Activated naive CD8-positive, alpha-beta T cell treated with anti-CD3 and anti-CD28 coated beads, Interleukin-2, amount 50 U/mL, for 24 hours (primary cell): ENCODE measurements around the gene C14orf180.
"Not testable (repeated sequence)": the region's sequence is repeated elsewhere in the genome, so short reads cannot be mapped to it uniquely, and the experiment has no call there.

ENCODE experiments used
- ATAC-seq: fragments of 150-1000 bp; cut with Tn5 transposase; one replicate; pipeline ENCODE4 v1.10.0; 2021
- DNase-seq: peaks from one replicate; pipeline ENCODE4 v3.0.0; 2021
- H3K27ac Mint-ChIP-seq: one replicate; pipeline ENCODE4 v1.8.0; 2021; ENCODE audit warnings: mild to moderate bottlenecking, mixed read lengths
- H3K27me3 Mint-ChIP-seq: one replicate; pipeline ENCODE4 v1.8.0; 2021; ENCODE audit warnings: mixed read lengths
- H3K36me3 Mint-ChIP-seq: one replicate; pipeline ENCODE4 v1.8.0; 2021; ENCODE audit warnings: low read depth, mixed read lengths
- H3K4me1 Mint-ChIP-seq: one replicate; pipeline ENCODE4 v1.8.0; 2021; ENCODE audit warnings: mixed read lengths
- H3K4me3 Mint-ChIP-seq: one replicate; pipeline ENCODE4 v1.8.0; 2021; ENCODE audit warnings: mild to moderate bottlenecking, moderate library complexity, mixed read lengths
- H3K9me3 Mint-ChIP-seq: one replicate; pipeline ENCODE4 v1.8.0; 2021; ENCODE audit warnings: mixed read lengths

The C14orf180 gene

GRCh38 chr14:104610749-104611310, 31.3 kb downstream of the C14orf180 start:
- ATAC-seq (no peak), DNase-seq (no peak)
- Mint-ChIP-seq H3K36me3 (no peaks in the 10 kb centered on the region), H3K4me3 (no peak overlapping the region), H3K27ac (no peak overlapping the region), H3K4me1 (no peaks in the 10 kb centered on the region), H3K27me3 (peaks cover 35% of the 10 kb centered on the region), H3K9me3 (no peaks in the 10 kb centered on the region)

- no peaks in the 10 kb centered on the region for H3K4me1 Mint-ChIP-seq
- ATAC-seq (no peak), DNase-seq (no peak)
- no peak overlapping the region for H3K27ac Mint-ChIP-seq
- no peak overlapping the region for H3K4me3 Mint-ChIP-seq
- no peaks in the 10 kb centered on the region for H3K36me3 Mint-ChIP-seq
- H3K27me3 Mint-ChIP-seq, result peaks cover 31% of the 10 kb centered on the region
- H3K9me3 Mint-ChIP-seq, result no peaks in the 10 kb centered on the region
These were observed 32.3 kb downstream of the C14orf180 start for GRCh38 chr14:104611881-104612280.

GRCh38 chr14:104614126-104614812, 34.7 kb downstream of the C14orf180 start:
- Mint-ChIP-seq H3K36me3 (no peaks in the 10 kb centered on the region), H3K9me3 (no peaks in the 10 kb centered on the region), H3K27ac (no peak overlapping the region), H3K4me3 (no peak overlapping the region), H3K4me1 (no peaks in the 10 kb centered on the region), H3K27me3 (peaks cover 30% of the 10 kb centered on the region)
- no peak for DNase-seq
- ATAC-seq, result no peak

GRCh38 chr14:104624939-104625338, 45.4 kb downstream of the C14orf180 start:
- H3K27me3 Mint-ChIP-seq, result peaks cover 17% of the 10 kb centered on the region
- DNase-seq (no peak), ATAC-seq (no peak)

GRCh38 chr14:104632781-104633180, 53.2 kb downstream of the C14orf180 start:
- H3K4me1 Mint-ChIP-seq, result no peaks in the 10 kb centered on the region
- peaks cover 4% of the 10 kb centered on the region for H3K36me3 Mint-ChIP-seq
- H3K4me3 Mint-ChIP-seq, result no peak overlapping the region
- H3K27me3 Mint-ChIP-seq, result peaks cover 7% of the 10 kb centered on the region
- H3K27ac Mint-ChIP-seq, result no peak overlapping the region
- ATAC-seq, result no peak
- H3K9me3 Mint-ChIP-seq, result peaks cover 8% of the 10 kb centered on the region
- no peak for DNase-seq

More at GRCh38 chr14:104624939-104625338, 45.4 kb downstream of the C14orf180 start:
- Mint-ChIP-seq H3K36me3 (peaks cover 4% of the 10 kb centered on the region), H3K9me3 (peaks cover 21% of the 10 kb centered on the region), H3K4me3 (no peak overlapping the region), H3K4me1 (no peaks in the 10 kb centered on the region), H3K27ac (no peak overlapping the region)

GRCh38 chr14:104633276-104634137, 53.9 kb downstream of the C14orf180 start:
- Mint-ChIP-seq H3K9me3 (peaks cover 6% of the 10 kb centered on the region), H3K27ac (no peak overlapping the region), H3K4me1 (no peaks in the 10 kb centered on the region), H3K36me3 (peaks cover 4% of the 10 kb centered on the region), H3K4me3 (no peak overlapping the region), H3K27me3 (peaks cover 7% of the 10 kb centered on the region)
- DNase-seq (no peak), ATAC-seq (no peak)

GRCh38 chr14:104634138-104634760, 54.7 kb downstream of the C14orf180 start:
- no peak for ATAC-seq
- peaks cover 7% of the 10 kb centered on the region for H3K27me3 Mint-ChIP-seq

GRCh38 chr14:104634886-104635570, 55.5 kb downstream of the C14orf180 start:
- no peak overlapping the region for H3K27ac Mint-ChIP-seq
- H3K36me3 Mint-ChIP-seq, result no peaks in the 10 kb centered on the region
- no peak for ATAC-seq
- peaks cover 9% of the 10 kb centered on the region for H3K27me3 Mint-ChIP-seq
- DNase-seq, result no peak
- no peak overlapping the region for H3K4me3 Mint-ChIP-seq
- no peaks in the 10 kb centered on the region for H3K4me1 Mint-ChIP-seq
- no peaks in the 10 kb centered on the region for H3K9me3 Mint-ChIP-seq

More at GRCh38 chr14:104634138-104634760, 54.7 kb downstream of the C14orf180 start:
- no peak for DNase-seq
- Mint-ChIP-seq H3K4me1 (no peaks in the 10 kb centered on the region), H3K36me3 (peaks cover under 1% of the 10 kb centered on the region), H3K9me3 (peaks cover 2% of the 10 kb centered on the region), H3K4me3 (no peak overlapping the region), H3K27ac (no peak overlapping the region)

- Mint-ChIP-seq H3K4me3 (no peak overlapping the region), H3K36me3 (no peaks in the 10 kb centered on the region), H3K9me3 (no peaks in the 10 kb centered on the region), H3K27ac (no peak overlapping the region), H3K27me3 (peaks cover 7% of the 10 kb centered on the region), H3K4me1 (no peaks in the 10 kb centered on the region)
- DNase-seq (no peak), ATAC-seq (no peak)
These were observed 56.2 kb downstream of the C14orf180 start for GRCh38 chr14:104635717-104636116.

GRCh38 chr14:104636131-104636530, 56.6 kb downstream of the C14orf180 start:
- Mint-ChIP-seq H3K27me3 (peaks cover 7% of the 10 kb centered on the region), H3K4me1 (no peaks in the 10 kb centered on the region), H3K36me3 (no peaks in the 10 kb centered on the region), H3K27ac (no peak overlapping the region), H3K9me3 (no peaks in the 10 kb centered on the region), H3K4me3 (no peak overlapping the region)
- no peak for ATAC-seq
- no peak for DNase-seq

- not testable (repeated sequence) for H3K27ac Mint-ChIP-seq, H3K4me3 Mint-ChIP-seq, ATAC-seq, H3K27me3 Mint-ChIP-seq, DNase-seq, H3K36me3 Mint-ChIP-seq, H3K4me1 Mint-ChIP-seq, H3K9me3 Mint-ChIP-seq
These were observed 57.4 kb downstream of the C14orf180 start for GRCh38 chr14:104636846-104637545.

GRCh38 chr14:104637546-104638003, 58.0 kb downstream of the C14orf180 start:
- Mint-ChIP-seq H3K4me3 (no peak overlapping the region), H3K36me3 (no peaks in the 10 kb centered on the region), H3K4me1 (no peaks in the 10 kb centered on the region), H3K27me3 (peaks cover 7% of the 10 kb centered on the region), H3K27ac (no peak overlapping the region), H3K9me3 (no peaks in the 10 kb centered on the region)
- DNase-seq (no peak), ATAC-seq (no peak)

- ATAC-seq (no peak), DNase-seq (no peak)
- Mint-ChIP-seq H3K9me3 (no peaks in the 10 kb centered on the region), H3K27ac (no peak overlapping the region), H3K4me3 (no peak overlapping the region), H3K36me3 (no peaks in the 10 kb centered on the region), H3K4me1 (no peaks in the 10 kb centered on the region), H3K27me3 (peaks cover 7% of the 10 kb centered on the region)
These were observed 58.6 kb downstream of the C14orf180 start for GRCh38 chr14:104638190-104638589.
